ENCODE measurements around the gene CAPZB. TPM values are rescaled to one million over a fixed set of nuclear protein-coding genes. Genes with fewer than 3 reads are reported as not detected.

The CAPZB gene
- total RNA-seq, 1 donor from 2014 or later: 264 TPM

DNA sequence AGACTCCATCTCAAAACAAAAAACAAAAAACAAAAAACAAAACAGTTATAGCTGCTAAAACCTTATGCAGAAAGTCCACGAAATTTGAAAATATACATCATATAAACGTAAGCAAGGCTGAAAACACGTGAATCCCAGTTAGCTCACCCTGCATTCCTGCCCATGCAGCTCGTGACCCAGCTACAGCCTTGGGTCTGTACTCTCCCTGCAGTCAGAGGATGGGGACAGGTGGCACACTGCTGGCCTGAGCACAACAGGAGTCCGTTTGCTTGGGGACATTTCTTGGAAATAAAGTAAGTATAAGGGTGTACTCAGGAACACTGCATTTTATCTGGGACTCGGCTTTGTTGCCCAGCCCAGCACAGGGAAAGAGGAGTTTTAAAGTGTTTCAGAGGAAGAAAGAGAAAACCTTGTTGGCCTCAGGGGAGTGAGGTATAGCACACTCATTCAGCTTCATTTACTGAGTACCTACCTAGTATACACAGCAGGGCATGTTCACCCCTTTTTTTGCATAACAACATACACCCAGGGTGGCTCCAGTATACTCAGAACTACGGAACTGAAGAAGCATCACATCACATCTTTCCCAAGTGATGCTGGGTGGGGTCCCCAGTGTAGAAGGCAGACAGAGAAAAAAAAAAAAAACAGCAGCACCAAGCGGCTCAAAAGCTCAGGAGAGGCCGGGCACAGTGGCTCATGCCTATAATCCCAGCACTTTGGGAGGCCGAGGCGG, 44.1 kb downstream of the CAPZB start:
- Mint-ChIP-seq H3K36me3 (no peaks in the 10 kb centered on the region), H3K27me3 (no peaks in the 10 kb centered on the region), H3K4me3 (no peak overlapping the region), H3K9me3 (no peaks in the 10 kb centered on the region), H3K4me1 (ENCODE audit: unreplicated experiment) (peaks cover 68% of the 10 kb centered on the region), H3K27ac (peak overlapping the region; percentile 61)
- DNase-seq (ENCODE audit: extremely low spot score, unreplicated experiment): no peak
- TF ChIP-seq, protein P1, sequence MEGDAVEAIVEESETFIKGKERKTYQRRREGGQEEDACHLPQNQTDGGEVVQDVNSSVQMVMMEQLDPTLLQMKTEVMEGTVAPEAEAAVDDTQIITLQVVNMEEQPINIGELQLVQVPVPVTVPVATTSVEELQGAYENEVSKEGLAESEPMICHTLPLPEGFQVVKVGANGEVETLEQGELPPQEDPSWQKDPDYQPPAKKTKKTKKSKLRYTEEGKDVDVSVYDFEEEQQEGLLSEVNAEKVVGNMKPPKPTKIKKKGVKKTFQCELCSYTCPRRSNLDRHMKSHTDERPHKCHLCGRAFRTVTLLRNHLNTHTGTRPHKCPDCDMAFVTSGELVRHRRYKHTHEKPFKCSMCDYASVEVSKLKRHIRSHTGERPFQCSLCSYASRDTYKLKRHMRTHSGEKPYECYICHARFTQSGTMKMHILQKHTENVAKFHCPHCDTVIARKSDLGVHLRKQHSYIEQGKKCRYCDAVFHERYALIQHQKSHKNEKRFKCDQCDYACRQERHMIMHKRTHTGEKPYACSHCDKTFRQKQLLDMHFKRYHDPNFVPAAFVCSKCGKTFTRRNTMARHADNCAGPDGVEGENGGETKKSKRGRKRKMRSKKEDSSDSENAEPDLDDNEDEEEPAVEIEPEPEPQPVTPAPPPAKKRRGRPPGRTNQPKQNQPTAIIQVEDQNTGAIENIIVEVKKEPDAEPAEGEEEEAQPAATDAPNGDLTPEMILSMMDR (conservative IDR thresholded peaks at IDR 0.05): no peak

DNA sequence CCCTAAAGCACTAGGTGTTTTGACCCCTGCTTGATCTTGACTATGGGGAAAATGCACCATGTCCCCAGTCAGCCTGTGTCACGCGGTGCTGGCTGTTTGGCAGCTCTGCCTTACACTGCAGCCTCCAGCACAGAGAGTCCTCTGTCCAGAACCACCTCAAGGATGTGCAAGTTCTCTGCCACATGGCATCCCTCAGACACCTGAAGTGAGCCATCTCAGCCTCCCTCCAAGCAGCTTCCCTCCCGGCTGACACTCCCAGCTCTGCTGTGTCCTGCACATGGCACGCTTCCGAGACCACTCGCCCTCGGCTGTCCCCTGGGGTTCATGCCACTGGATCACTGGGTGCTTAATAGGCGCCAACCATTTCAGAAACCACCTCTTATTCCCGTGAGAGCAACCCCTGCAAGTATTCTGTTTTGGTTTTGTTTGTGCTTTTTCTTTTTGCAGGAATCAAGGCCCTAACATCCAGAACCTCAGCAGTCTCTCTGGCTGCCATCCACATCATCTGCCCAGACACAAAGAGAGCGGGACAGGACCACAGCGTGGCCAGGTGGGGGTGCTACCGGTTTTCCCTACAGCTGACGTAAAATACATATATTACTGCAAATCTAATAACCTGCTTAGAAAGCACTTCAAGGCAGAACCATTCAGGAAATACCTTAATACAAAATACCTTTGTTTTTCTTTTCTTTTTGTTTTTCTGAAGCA, 45.7 kb downstream of the CAPZB start:
- TF ChIP-seq, protein P1 (conservative IDR thresholded peaks at IDR 0.05): peak; percentile 33
- Mint-ChIP-seq H3K36me3 (no peaks in the 10 kb centered on the region), H3K4me1 (ENCODE audit: unreplicated experiment) (peaks cover 67% of the 10 kb centered on the region), H3K9me3 (no peaks in the 10 kb centered on the region), H3K4me3 (no peak overlapping the region), H3K27me3 (no peaks in the 10 kb centered on the region), H3K27ac (peak overlapping the region; percentile 55)
- no peak for DNase-seq (ENCODE audit: extremely low spot score, unreplicated experiment)

GRCh38 chr1:19438516-19439195, 46.7 kb downstream of the CAPZB start:
- H3K36me3 Mint-ChIP-seq: no peaks in the 10 kb centered on the region
- H3K9me3 Mint-ChIP-seq: no peaks in the 10 kb centered on the region
- no peak overlapping the region for H3K4me3 Mint-ChIP-seq
- H3K4me1 Mint-ChIP-seq (ENCODE audit: unreplicated experiment): peaks cover 67% of the 10 kb centered on the region
- peak overlapping the region; percentile 31 for H3K27ac Mint-ChIP-seq
- TF ChIP-seq, protein P1 (conservative IDR thresholded peaks at IDR 0.05): no peak
- H3K27me3 Mint-ChIP-seq: no peaks in the 10 kb centered on the region
- DNase-seq (ENCODE audit: extremely low spot score, unreplicated experiment): no peak

GRCh38 chr1:19437891-19438294, 47.4 kb downstream of the CAPZB start:
- Mint-ChIP-seq H3K27ac (peak overlapping the region; percentile 40), H3K27me3 (no peaks in the 10 kb centered on the region), H3K4me1 (ENCODE audit: unreplicated experiment) (peaks cover 74% of the 10 kb centered on the region), H3K4me3 (peak overlapping the region; percentile 42), H3K9me3 (no peaks in the 10 kb centered on the region), H3K36me3 (no peaks in the 10 kb centered on the region)
- no peak for DNase-seq (ENCODE audit: extremely low spot score, unreplicated experiment)
- TF ChIP-seq, protein P1 (conservative IDR thresholded peaks at IDR 0.05): no peak

- H3K9me3 Mint-ChIP-seq: no peaks in the 10 kb centered on the region
- peak overlapping the region; percentile 40 for H3K27ac Mint-ChIP-seq
- no peaks in the 10 kb centered on the region for H3K27me3 Mint-ChIP-seq
- peaks cover 70% of the 10 kb centered on the region for H3K4me1 Mint-ChIP-seq (ENCODE audit: unreplicated experiment)
- TF ChIP-seq, protein P1 (conservative IDR thresholded peaks at IDR 0.05): no peak
- H3K36me3 Mint-ChIP-seq: no peaks in the 10 kb centered on the region
- H3K4me3 Mint-ChIP-seq: no peak overlapping the region
- DNase-seq (ENCODE audit: extremely low spot score, unreplicated experiment): no peak
Measured at GRCh38 chr1:19436716-19437476, 48.4 kb downstream of the CAPZB start.
